Esophagus muscularis mucosa (tissue), 4 donors: ENCODE measurements around the gene POLR3GL.

ENCODE experiments used
- CTCF ChIP-seq, 3 experiments: fragments of 200-600 bp in 2 of 3; fragments of 450-650 bp in 1 of 3; sonication (generic) in 2 of 3; IDR thresholded peaks; one replicate each; pipeline ENCODE4 v1.5.1; 2017 to 2019; ENCODE audit warnings: antibody characterized with exemption in 3 of 3, mild to moderate bottlenecking in 2 of 3, moderate library complexity in 1 of 3
- EP300 ChIP-seq: sonication (generic); formaldehyde crosslinking; IDR thresholded peaks from one replicate; pipeline ENCODE4 v1.6.1; 2017; ENCODE audit warnings: antibody characterized with exemption
- POLR2A ChIP-seq: fragments of 450-650 bp; IDR thresholded peaks from one replicate; pipeline ENCODE4 v1.6.1; 2017; ENCODE audit warnings: antibody characterized with exemption, moderate library complexity, mild to moderate bottlenecking, low read depth
- POLR2AphosphoS5 ChIP-seq, 2 donors: sonication (generic); formaldehyde crosslinking; IDR thresholded peaks; one replicate each; pipeline ENCODE4 v1.6.1; 2017; ENCODE audit warnings: antibody characterized with exemption in 2 of 2

GRCh38 chr1:145975216-145975615, 10.7 kb downstream of the POLR3GL start:
- TF ChIP-seq EP300 (no peak), POLR2A (no peak), CTCF (IDR thresholded peaks at IDR 0.05) (no peak), POLR2AphosphoS5 (IDR thresholded peaks at IDR 0.05) (no peak)
